OCI-LY7 (cell line): ENCODE results near the gene SLC6A18. TPM values are rescaled to one million over a fixed set of nuclear protein-coding genes. Genes with fewer than 3 reads are reported as not detected.

Experiments
- BruUV-seq: library from RNA; stranded (reverse); fragments of 400-500 nt; replicated peaks from 2 replicates; lab custom pipeline; 2021; lab: Mats Ljungman, UMichigan
- CTCF ChIA-PET: fragments of 300-600 bp; sonication (Branson Sonifier 250); formaldehyde crosslinking; loops from one replicate; lab custom pipeline; 2022; ENCODE audit warnings: antibody characterized with exemption; ENCODE audit not compliant: unreplicated experiment; lab: Charles Lee
- POLR2A ChIA-PET: fragments of 300-600 bp; sonication (Branson Sonifier 250); formaldehyde crosslinking; loops from one replicate; lab custom pipeline; 2022; ENCODE audit warnings: antibody characterized with exemption; lab: Charles Lee
- DNase-seq: peaks from one replicate; pipeline ENCODE4 v3.0.0-alpha.2; 2015; ENCODE audit warnings: low spot score
- H2AFZ ChIP-seq: fragments of 200-600 bp; sonication (generic), shearing (Covaris generic); 2 replicates; pipeline ENCODE4 v1.6.1; 2014; ENCODE audit warnings: mild to moderate bottlenecking, antibody characterized with exemption, low read length, moderate library complexity
- H3K27ac ChIP-seq: fragments of 200-600 bp; sonication (generic); 2 replicates; pipeline ENCODE4 v1.5.1; 2014; ENCODE audit warnings: mixed run types, low read depth, mild to moderate bottlenecking, moderate library complexity, low read length, inconsistent platforms; ENCODE audit not compliant: poor library complexity, severe bottlenecking
- H3K36me3 ChIP-seq: fragments of 200-600 bp; sonication (generic); 2 replicates; pipeline ENCODE4 v1.6.1; 2014; ENCODE audit warnings: mild to moderate bottlenecking, antibody characterized with exemption, low read length, moderate library complexity, mixed read lengths; ENCODE audit not compliant: insufficient read depth
- H3K4me1 ChIP-seq: fragments of 200-600 bp; sonication (generic); 2 replicates; pipeline ENCODE4 v1.5.1; 2014; ENCODE audit warnings: mild to moderate bottlenecking, low read length; ENCODE audit not compliant: insufficient read depth, poor library complexity, severe bottlenecking
- H3K4me2 ChIP-seq: fragments of 200-600 bp; sonication (generic); 2 replicates; pipeline ENCODE4 v1.6.1; 2014; ENCODE audit warnings: mild to moderate bottlenecking, low read length
- H3K4me3 ChIP-seq: fragments of 200-600 bp; sonication (generic); 2 replicates; pipeline ENCODE4 v1.5.1; 2014; ENCODE audit warnings: mild to moderate bottlenecking, low read depth, low read length; ENCODE audit not compliant: poor library complexity, severe bottlenecking
- H3K79me2 ChIP-seq: fragments of 200-600 bp; sonication (generic); 2 replicates; pipeline ENCODE4 v1.6.1; 2016; ENCODE audit warnings: low read depth, mild to moderate bottlenecking, low read length, moderate library complexity, mixed read lengths; ENCODE audit not compliant: insufficient read depth
- H3K9me2 ChIP-seq: fragments of 200-600 bp; sonication (generic); 2 replicates; pipeline ENCODE4 v1.6.1; 2016; ENCODE audit warnings: mild to moderate bottlenecking, low read length, mixed read lengths; ENCODE audit not compliant: insufficient read depth
- H3K9me3 ChIP-seq: fragments of 200-600 bp; sonication (generic); 2 replicates; pipeline ENCODE4 v1.6.1; 2014; ENCODE audit warnings: mild to moderate bottlenecking, mixed run types, low read length, mixed read lengths
- H4K20me1 ChIP-seq: fragments of 200-600 bp; sonication (generic); 2 replicates; pipeline ENCODE4 v1.6.1; 2014; ENCODE audit warnings: mild to moderate bottlenecking, antibody characterized with exemption, low read length, moderate library complexity, mixed read lengths; ENCODE audit not compliant: insufficient read depth
- EZH2phosphoT487 ChIP-seq: fragments of 200-600 bp; sonication (generic); IDR thresholded peaks from 2 replicates; pipeline ENCODE4 v1.6.1; 2018; ENCODE audit warnings: low read depth, borderline replicate concordance, mild to moderate bottlenecking, mixed run types, antibody characterized with exemption, low read length, moderate library complexity, mixed read lengths
- intact Hi-C: fragments of 100-400 bp; cut with micrococcal nuclease; formaldehyde crosslinking; loops from one replicate; pipeline ENCODE4 v1.10.0; 2022; ENCODE audit not compliant: unreplicated experiment
- total RNA-seq, 2 experiments: library from RNA; depleted of rRNA in 1 of 2; stranded (reverse); fragments of >200 nt in 1 of 2; shearing (Covaris generic) in 1 of 2; gene quantifications; 2 replicates each; pipeline ENCODE4 v1.2.3, GENCODE V29; 2014 to 2022
- TF ChIP-seq, protein P1 (sequence below): fragments of 200-600 bp; sonication (generic); conservative IDR thresholded peaks from 2 replicates; pipeline ENCODE4 v1.5.1; 2014; ENCODE audit warnings: mild to moderate bottlenecking, antibody characterized with exemption, low read length, moderate library complexity, mixed read lengths

Gene SLC6A18
- total RNA-seq, 2 experiments from 2014 or later = not detected

DNA sequence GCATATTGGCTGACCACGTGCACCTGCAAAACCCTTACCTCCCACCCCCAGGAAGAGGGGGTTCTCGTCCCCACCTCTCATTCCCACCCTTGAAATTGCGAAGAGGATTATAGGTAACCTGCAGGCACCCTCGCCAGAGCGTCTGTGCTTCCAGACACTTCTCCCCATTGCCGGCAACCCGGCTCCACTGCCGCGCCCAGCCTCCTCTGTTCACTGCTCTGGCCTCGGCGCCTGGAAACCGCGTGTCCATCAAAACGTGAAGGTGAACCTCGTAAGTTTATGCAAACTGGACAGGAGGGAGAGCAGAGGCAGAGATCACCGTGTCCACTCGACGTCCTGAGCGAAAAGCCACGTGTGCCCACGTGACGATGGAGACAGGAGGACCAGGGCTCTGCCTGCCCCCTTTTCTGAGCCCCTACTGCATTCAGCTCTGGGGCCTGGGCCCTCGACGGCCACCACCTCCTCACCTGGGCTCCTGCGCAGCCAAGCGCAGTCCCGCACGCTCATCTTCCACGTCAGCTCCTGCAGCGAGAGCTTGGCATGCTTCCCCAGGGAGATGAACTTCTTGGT, 67.8 kb downstream of the SLC6A18 start:
- DNase-seq = peak; percentile 40
- ChIA-PET POLR2A (interaction anchor here (0.7 to 7.0 kb wide), 3 partner anchors 18 to 25 kb away, joined by 3 to 60 read pairs (median 6); no protein-coding TSS in a partner anchor), CTCF (interaction anchor here (0.6 kb wide), 2 partner anchors 20 to 30 kb away, joined by 3 to 4 read pairs; no protein-coding TSS in a partner anchor)
- Histone ChIP-seq H3K4me2 (peak overlapping the region; percentile 87), H3K27ac (peak overlapping the region; percentile 87), H3K4me3 (peak overlapping the region; percentile 79), H3K9me3 (no peaks in the 10 kb centered on the region), H3K36me3 (peaks cover 55% of the 10 kb centered on the region), H3K9me2 (no peaks in the 10 kb centered on the region), H3K79me2 (peaks cover 70% of the 10 kb centered on the region), H4K20me1 (peaks cover 7% of the 10 kb centered on the region; the same call in 1 of the 2 replicates), H3K4me1 (peaks cover 60% of the 10 kb centered on the region), H2AFZ (no peak overlapping the region)
- no peak for TF ChIP-seq EZH2phosphoT487
- TF ChIP-seq, protein P1, sequence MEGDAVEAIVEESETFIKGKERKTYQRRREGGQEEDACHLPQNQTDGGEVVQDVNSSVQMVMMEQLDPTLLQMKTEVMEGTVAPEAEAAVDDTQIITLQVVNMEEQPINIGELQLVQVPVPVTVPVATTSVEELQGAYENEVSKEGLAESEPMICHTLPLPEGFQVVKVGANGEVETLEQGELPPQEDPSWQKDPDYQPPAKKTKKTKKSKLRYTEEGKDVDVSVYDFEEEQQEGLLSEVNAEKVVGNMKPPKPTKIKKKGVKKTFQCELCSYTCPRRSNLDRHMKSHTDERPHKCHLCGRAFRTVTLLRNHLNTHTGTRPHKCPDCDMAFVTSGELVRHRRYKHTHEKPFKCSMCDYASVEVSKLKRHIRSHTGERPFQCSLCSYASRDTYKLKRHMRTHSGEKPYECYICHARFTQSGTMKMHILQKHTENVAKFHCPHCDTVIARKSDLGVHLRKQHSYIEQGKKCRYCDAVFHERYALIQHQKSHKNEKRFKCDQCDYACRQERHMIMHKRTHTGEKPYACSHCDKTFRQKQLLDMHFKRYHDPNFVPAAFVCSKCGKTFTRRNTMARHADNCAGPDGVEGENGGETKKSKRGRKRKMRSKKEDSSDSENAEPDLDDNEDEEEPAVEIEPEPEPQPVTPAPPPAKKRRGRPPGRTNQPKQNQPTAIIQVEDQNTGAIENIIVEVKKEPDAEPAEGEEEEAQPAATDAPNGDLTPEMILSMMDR = no peak
- no TSS peak for BruUV-seq
- intact Hi-C loops = no loop called here

DNA sequence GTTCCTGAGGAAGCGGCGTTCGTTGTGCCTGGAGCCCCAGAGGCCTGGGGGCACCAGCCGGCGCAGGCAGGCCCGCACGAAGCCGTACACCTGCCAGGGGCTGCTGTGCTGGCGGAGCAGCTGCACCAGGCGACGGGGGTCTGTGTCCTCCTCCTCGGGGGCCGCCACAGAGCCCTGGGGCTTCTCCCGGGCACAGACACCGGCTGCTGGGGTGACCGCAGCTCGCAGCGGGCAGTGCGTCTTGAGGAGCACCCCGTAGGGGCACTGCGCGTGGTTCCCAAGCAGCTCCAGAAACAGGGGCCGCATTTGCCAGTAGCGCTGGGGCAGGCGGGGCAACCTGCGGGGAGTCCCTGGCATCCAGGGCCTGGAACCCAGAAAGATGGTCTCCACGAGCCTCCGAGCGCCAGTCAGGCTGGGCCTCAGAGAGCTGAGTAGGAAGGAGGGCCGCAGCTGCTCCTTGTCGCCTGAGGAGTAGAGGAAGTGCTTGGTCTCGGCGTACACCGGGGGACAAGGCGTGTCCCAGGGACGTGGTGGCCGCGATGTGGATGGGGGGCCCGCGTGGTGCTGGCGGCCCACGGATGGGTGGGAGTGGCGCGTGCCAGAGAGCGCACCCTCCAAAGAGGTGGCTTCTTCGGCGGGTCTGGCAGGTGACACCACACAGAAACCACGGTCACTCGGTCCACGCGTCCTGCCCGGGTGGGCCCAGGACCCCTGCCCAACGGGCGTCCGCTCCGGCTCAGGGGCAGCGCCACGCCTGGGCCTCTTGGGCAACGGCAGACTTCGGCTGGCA, 68.4 kb downstream of the SLC6A18 start:
- Histone ChIP-seq H3K4me3 (peak overlapping the region; percentile 79), H3K27ac (peak overlapping the region; percentile 87), H3K4me2 (peak overlapping the region; percentile 87), H3K9me2 (no peaks in the 10 kb centered on the region), H4K20me1 (peaks cover 7% of the 10 kb centered on the region; the same call in 1 of the 2 replicates), H3K9me3 (no peaks in the 10 kb centered on the region), H3K4me1 (peaks cover 60% of the 10 kb centered on the region), H3K36me3 (peaks cover 48% of the 10 kb centered on the region), H2AFZ (no peak overlapping the region), H3K79me2 (peaks cover 63% of the 10 kb centered on the region)
- no peak for TF ChIP-seq EZH2phosphoT487
- TF ChIP-seq, protein P1 = no peak
- BruUV-seq = no TSS peak
- CTCF ChIA-PET = interaction anchor here (0.6 kb wide), 3 partner anchors 19 to 51 kb away, joined by 3 to 4 read pairs (median 4); partner anchors contain the start of gene CLPTM1L
- DNase-seq = peak; percentile 68
- POLR2A ChIA-PET = interaction anchor here (0.7 to 7.0 kb wide), 5 partner anchors 12 to 24 kb away, joined by 3 to 60 read pairs (median 3); no protein-coding TSS in a partner anchor
- intact Hi-C loops = loop anchor here (1.0 to 2.0 kb wide), 2 partner anchors 19 to 49 kb away; no protein-coding TSS in a partner anchor
